GM13977 (cell line): Measurements from ENCODE around the gene DHCR24.
"Not testable (repeated sequence)": the region's sequence is repeated elsewhere in the genome, so short reads cannot be mapped to it uniquely, and the experiment has no call there.

Experiments
- DNase-seq: peaks from one replicate; pipeline ENCODE4 v3.0.0; 2012; ENCODE audit warnings: low spot score
- CTCF ChIP-seq: IDR thresholded peaks from 2 replicates; pipeline ENCODE4 v1.5.1; 2012; ENCODE audit warnings: mild to moderate bottlenecking, control low read depth; ENCODE audit not compliant: insufficient read depth; ENCODE audit errors: extremely low read depth, missing control alignments
- in situ Hi-C: fragments of 300-500 bp; cut with MboI; formaldehyde crosslinking; loops from one replicate; pipeline ENCODE4 v1.12.0; 2022; ENCODE audit warnings: low sequenced_read_pairs, low pct_unique_long_range_greater_than_20kb, mixed read lengths, inconsistent platforms; ENCODE audit not compliant: unreplicated experiment

Gene DHCR24

GRCh38 chr1:54928327-54928726 is 41.3 kb upstream of the DHCR24 start:
- TF ChIP-seq CTCF: no peak
- DNase-seq: no peak
- in situ Hi-C loops: no loop called here

GRCh38 chr1:54927472-54928240 is 40.7 kb upstream of the DHCR24 start:
- DNase-seq: no peak
- in situ Hi-C loops: no loop called here
- no peak for TF ChIP-seq CTCF

GRCh38 chr1:54926970-54927369 is 40.0 kb upstream of the DHCR24 start:
- DNase-seq: no peak
- no peak for TF ChIP-seq CTCF
- in situ Hi-C loops: no loop called here

- TF ChIP-seq CTCF: no peak
- no peak for DNase-seq
- in situ Hi-C loops: no loop called here
Measured at GRCh38 chr1:54922921-54923421, 36.0 kb upstream of the DHCR24 start.

GRCh38 chr1:54922040-54922761 is 35.2 kb upstream of the DHCR24 start:
- no peak for TF ChIP-seq CTCF
- in situ Hi-C loops: no loop called here

GRCh38 chr1:54919367-54920359 is 32.7 kb upstream of the DHCR24 start:
- no peak for TF ChIP-seq CTCF

More at GRCh38 chr1:54922040-54922761, 35.2 kb upstream of the DHCR24 start:
- DNase-seq: no peak

GRCh38 chr1:54911076-54911475 is 24.1 kb upstream of the DHCR24 start:
- in situ Hi-C loops, DNase-seq: not testable (repeated sequence)

More at GRCh38 chr1:54919367-54920359, 32.7 kb upstream of the DHCR24 start:
- in situ Hi-C loops: no loop called here
- no peak for DNase-seq
